ENCODE results near the gene MAP3K5.

- TF ChIP-seq CTCF (IDR thresholded peaks at IDR 0.05) (no peak), POLR2A (IDR thresholded peaks at IDR 0.05) (no peak), POLR2AphosphoS5 (IDR thresholded peaks at IDR 0.05) (no peak)
Observed at GRCh38 chr6:136604328-136604825, 187.9 kb downstream of the MAP3K5 start.

Measured in gastroesophageal sphincter (tissue), 3 donors.